ENCODE results near the gene CAMTA1.
A peak's percentile ranks its signal among the peaks of the same experiment; 100 is the strongest.

CAMTA1 gene

DNA sequence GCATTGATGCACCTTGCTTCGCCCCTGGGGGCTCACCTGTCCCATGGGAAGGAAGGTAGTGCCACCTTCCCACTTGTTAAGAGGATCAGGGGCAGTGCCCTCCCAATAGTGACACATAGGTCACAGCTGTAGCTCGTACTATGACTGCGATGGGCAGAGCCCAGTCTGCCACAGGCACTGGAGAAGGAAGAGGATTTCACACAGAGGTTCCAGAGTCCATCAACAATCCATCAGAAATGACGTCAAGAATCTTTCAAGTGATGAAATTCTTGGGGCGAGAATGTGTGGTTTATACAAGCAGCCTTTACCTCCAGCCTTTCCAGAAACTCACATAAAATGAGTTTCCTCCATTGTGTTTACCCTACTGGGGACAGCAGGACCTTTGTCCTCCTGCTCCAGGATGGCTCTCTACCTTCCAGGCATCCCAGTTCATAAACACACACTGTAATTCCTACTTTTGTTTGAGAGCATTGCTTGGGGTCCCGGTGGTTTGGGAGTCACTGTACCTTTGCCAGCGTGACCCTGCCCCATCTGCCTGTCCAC is 725.2 kb downstream of the CAMTA1 start:
- no peak for DNase-seq (ENCODE audit: low spot score)

DNA sequence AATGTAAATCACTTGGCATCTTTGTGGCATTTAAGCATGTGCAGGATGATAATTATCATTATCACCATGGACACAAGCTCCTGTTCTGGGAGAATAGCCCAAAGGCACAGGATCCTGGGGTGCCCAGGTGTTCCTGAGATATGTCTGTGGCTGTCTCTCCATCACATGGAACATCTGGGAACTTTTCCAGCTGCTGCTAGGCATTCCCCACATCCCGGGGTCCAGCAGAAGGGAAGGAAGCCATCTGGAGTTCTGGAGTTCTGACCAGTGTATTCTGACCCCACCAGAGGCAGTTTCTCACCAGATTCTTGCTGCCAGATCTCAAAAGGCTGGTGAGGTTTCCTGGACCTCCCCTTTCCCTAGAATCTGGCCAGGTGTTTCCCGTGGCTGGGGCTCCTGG is 726.1 kb downstream of the CAMTA1 start:
- DNase-seq (ENCODE audit: low spot score), result no peak

DNA sequence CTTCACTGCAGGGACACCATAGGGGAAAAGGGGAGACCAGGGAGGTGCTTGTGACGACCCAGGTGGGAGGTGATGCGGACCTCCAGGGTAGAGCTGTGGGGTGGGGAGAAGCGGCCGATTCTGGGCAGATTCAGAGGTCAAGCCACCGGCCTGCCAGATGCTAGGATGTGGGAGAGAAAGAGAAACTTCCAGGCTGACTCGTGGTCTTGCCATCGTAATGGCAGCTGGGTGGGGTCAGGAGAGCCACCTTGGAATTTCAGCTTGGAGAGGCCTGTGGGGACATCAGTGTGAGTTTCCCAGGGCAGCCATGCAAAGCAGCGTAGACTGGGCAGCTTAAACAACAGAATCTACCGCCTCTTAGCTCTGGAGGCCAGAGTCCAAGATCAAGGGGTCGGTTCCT is 727.8 kb downstream of the CAMTA1 start:
- no peak for DNase-seq (ENCODE audit: low spot score)

DNA sequence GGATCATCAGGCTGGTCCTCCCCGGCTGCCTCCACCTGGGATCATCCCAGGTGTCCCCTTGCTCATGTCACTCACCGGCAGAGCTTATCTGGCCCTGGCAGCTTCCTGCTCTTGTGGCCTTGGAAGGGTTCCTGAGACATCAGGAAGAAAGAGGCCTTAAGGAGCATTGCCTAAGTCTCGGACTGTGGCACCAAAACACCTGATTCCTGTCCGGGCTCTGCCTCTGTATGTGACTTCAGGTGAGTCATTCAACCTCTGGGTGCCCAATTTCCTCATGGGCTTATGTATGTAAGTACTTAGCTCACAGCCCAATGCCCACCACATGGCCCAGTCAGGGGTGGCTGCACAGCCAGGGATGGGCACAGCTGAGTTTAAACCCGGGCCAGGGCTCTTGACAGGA is 729.9 kb downstream of the CAMTA1 start:
- DNase-seq (ENCODE audit: low spot score), result no peak

DNA sequence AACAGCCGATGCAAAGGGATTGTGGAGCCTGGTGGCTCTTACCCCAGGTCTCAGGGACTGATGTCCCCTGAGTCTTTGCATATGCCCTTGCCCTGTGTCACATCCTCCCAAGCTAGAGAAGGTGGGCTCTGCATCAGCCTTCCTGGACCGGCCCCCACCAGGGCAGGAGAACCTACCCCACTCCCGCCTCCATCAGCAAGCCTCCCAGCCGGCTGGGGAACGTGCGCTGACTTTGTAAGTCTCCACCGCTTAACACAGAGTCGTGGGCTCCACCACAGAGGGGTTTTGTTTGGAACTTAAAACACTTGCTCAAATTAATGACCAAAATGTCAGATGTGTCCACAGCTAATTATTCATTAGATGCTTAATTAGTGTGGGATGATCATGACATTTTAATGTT is 730.6 kb downstream of the CAMTA1 start:
- no peak for DNase-seq (ENCODE audit: low spot score)

DNA sequence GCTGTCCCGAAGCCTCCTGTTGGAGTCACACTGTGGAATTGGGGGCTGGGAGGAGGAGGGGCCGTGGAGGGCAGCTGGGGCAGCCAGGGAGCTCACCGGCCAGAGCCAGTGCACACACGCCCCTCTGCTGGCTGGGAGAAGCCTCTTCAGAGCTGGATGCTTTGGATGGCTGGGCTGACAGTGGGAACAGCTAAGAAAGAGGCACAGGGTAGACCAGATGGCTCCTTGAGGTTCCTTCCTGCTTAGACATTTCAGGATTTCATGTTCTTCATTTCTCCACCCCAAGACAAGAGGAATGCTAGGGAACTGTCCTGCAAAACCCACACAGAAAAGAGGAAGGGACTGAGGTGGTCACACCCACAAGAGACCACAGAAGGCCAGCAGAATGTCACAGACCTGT is 731.1 kb downstream of the CAMTA1 start:
- peak; percentile 59 for DNase-seq (ENCODE audit: low spot score)

DNA sequence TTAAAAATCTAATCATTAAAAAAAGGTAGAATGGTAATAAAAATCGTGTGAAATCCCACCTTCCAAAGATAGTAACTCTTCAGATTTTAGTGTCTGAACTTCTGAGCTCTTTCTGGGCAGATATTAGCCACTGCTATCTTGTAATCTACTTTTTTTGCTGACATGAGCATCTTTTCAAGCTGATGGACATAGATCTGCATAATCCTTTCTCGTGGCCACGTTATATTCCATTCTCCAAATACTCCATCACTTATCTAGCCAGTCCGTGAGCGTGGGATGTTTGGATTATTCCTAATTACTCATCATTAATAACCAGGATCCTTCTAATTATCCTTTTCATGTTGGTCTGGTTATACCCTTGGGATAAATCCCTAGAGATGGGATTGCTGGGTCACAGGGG is 731.7 kb downstream of the CAMTA1 start:
- no peak for DNase-seq (ENCODE audit: low spot score)

DNA sequence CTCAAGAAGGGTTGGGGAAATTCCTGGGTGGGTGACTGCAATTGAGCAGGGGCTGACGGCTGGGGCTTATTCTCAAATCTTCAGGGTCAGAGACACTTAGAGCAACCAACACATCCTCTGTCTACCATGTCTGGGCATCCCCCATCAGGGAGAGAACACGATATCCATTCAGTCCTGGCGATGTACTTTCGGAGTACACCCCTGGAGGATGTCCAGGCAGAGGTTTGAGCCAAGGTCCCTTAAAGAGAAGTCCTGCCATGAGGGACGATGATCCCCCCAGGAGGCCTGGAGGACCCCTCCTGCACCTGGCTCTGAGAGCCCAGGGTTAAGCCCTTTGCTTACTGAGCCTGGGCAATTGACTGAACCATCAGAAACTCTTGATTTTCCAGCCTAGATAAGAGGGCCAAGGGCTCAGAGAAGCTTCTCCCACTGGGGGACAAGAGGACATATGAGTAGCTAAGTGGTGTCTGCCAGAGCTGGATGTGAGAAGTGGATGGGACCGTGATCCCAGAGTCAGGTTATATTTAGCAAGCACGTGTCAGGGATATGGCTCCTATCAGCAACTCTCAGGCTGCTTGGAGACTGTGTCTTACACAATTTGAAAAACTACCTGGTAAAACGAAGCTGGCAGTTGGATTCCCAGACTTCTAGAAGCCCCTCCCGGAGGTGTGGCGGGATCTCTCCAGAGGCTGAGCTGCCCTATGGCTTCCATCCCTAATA is 732.5 kb downstream of the CAMTA1 start:
- DNase-seq (ENCODE audit: low spot score), result no peak

DNA sequence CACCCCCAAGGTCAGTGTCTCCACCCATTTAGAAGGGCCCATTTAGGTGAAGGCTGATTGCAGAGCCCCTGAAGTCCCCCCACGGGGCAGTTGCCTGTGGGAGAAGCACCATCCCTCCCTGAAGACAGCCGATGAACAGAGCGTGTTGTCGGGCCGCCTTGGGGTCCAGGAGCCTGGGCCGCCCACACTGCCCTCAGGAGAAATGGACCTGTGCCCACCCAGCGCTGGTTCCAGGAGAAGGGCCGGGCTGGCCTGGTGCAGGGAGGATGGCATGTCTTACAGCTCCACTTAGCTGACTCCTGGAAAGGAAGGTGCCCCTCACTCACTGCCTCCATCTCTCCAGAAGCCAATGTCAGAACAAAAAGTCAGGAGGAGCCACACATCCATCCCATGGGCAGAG is 733.2 kb downstream of the CAMTA1 start:
- DNase-seq (ENCODE audit: low spot score), result no peak

DNA sequence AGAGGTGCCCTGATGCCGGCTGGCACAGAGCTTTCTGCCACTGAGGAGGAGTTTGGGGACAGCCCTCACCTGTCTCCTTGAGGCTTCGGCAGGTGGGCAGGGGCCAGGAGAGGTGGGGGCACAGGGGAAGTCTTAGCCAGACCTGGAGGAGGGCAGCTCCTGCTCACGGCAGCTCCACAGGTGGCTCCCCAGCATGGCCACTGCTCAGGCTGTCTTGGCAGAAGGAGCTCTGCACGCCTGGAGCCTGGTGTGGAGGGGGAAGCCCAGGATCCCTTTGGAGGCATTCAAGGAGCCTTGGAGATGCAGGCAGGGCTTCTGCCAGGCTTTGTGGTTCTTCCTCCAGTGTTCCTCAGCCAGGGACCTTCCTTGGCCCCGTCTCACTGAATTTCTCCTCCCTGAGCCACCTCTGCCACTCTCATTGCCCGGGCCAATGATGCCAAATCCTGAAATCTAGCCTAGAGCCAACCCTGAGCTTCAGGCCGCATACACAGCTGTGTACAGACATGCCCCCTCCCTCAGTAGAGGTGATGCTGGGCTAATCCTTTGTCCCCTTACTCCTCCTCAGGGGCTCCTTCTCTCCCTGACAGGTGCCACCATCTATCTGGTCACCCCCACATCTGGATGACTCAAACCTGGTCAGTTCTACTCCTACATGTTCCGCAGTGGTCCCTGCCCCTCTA is 734.1 kb downstream of the CAMTA1 start:
- no peak for DNase-seq (ENCODE audit: low spot score)

DNA sequence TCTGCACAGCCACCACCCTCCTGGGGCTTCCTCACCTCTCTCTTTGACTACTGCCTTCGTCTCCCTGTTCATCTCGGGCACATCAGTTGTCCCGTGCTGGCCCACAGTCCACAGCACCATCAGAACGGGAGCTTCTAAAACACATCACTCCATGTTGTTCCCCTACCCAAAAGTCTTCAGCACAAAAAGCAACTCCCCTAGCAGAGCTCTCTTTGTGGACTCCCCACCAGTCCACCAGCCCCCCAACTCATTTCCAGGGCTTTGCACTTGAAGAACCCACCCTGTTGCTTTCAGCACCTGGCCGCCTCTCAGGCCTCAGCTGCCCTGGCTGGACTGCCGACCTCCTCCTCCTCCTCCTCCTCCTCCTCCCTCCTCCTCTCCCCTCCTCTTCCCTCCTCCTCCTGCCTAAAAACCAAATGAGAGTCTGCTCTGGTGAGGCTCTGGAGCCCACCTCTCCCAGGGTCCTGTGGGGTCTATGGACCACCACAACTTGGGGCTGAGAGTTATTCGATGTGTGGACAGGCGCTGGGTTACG is 734.7 kb downstream of the CAMTA1 start:
- DNase-seq (ENCODE audit: low spot score), result no peak

DNA sequence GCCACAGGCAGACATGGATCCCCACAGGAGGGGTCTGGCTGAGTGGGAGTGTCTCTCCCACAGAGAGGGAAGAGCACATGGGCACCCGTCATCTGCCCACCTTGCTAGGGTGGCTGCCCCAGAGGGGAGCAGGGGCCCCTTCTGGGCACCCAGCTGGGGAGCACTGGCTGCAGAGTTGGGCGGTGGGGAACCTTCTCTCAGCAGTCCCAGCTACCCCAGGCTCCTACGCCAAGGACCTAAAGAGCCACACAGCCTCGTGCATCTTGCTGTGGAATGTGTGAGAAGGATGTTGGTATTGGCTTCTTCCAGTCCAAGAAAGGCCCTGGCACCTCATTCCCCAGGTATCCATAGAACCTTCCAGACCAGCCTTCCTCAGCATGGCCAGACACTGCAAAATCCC is 735.2 kb downstream of the CAMTA1 start:
- DNase-seq (ENCODE audit: low spot score), result no peak

DNA sequence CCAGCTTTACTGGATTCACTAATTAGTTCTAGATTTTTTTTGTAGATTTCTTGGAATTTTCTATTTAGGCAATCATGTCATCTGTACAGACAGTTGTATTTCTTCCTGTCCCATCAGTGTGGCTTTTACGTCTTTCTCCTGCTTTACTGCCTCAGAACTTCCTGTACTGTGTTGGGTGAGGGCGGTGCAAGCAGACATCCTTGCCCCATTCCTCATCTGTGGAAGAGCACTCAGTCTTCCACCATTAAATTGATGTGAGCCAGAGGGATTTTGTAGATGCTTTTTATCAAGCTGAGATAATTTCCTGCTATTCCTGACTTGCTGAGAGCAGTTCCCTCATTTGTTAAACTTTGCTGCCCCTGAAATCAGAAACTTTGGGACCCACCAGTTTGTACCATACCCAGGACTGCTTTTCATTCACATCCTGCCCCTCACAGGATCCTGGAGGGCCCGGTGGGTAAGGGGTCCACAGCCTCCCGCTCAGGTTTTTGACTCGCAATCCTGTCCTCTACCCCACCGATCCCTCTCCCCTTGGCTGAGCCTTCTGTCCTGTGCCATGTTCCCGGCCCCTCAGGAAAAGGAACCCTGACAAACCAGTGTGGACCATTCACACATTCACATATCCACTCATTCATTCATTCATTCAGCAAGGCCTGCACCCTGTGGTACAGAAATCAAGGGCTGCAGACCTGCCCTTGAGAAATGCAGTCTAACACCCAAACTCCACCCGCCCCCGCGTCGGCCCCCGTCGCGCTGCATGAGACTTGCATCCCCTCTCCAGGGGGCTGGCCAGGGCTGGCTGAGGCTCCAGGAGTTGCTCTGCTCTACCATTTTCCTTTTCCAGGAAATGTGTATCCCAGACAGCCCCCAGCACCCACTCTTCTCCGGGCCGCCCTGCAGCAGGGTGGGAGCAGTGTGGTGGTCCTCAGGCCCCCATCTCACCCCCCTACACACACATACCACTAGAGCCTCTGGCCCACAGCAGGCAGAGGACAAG is 739.4 kb downstream of the CAMTA1 start:
- DNase-seq (ENCODE audit: low spot score), result no peak

DNA sequence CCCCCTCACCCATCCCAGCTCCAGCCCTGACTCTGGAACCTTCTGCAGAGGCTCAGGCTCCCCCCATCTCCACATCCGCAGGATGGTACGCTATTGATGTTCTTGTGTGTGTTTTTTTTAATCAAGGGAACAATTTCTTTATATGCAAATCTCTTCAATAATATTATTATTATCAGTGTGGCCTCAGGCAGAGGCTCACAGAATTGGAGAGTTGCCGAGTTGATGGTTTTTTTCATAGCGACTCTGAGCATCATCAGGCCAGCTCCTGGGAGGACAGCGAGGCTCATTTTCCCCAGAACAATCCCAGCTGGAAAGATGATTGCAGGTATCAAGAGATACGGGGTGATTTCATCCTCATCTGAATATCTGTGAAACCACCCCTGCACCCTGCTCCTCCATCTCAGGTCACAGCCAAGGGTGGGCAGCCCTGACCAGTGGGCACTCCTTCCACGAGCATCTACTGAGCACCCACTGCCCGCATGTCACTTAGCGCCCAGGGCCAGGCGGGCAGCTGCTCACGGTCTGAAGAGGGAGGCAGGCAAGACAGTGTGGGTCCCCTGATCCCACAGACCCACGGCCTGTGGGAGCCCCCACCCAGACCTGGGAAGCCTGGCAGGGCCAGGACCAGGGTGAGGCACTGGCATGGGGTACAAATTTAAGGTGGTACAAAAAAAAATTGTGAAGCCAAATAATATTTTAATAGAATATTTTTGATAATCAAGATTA is 740.2 kb downstream of the CAMTA1 start:
- no peak for DNase-seq (ENCODE audit: low spot score)

DNA sequence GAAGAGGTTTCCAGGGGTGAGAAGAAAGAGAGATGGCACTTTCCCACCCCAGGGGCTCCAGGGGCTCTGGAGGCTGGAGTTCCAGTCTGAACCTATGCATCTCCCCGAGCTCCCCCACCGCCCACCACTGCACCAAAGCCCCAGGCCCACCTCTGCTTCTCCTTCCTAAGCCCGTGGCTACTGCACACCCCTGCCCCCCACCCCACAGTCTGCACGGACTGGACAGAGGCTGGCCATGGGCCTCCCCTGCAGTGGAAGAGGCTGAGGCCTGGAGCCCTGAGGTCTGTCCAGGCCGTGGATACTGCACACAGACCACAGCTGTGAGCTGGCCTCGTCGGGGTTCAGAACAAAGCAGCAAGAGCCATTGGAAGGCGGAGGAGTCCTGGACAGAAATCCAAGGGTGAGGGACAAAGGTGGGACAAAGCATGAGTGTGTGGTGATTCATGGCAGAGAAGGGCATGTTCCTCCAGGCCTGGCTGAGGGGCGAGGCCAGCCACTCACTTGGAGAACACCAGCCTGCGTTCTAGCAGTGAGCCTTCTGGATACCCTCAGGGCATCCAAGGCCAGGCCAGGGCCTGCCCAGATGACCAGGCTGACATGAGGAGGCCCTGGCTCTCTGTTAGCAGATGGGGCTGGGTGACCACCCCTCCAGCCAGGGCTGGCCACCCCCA is 741.1 kb downstream of the CAMTA1 start:
- DNase-seq (ENCODE audit: low spot score), result no peak

DNA sequence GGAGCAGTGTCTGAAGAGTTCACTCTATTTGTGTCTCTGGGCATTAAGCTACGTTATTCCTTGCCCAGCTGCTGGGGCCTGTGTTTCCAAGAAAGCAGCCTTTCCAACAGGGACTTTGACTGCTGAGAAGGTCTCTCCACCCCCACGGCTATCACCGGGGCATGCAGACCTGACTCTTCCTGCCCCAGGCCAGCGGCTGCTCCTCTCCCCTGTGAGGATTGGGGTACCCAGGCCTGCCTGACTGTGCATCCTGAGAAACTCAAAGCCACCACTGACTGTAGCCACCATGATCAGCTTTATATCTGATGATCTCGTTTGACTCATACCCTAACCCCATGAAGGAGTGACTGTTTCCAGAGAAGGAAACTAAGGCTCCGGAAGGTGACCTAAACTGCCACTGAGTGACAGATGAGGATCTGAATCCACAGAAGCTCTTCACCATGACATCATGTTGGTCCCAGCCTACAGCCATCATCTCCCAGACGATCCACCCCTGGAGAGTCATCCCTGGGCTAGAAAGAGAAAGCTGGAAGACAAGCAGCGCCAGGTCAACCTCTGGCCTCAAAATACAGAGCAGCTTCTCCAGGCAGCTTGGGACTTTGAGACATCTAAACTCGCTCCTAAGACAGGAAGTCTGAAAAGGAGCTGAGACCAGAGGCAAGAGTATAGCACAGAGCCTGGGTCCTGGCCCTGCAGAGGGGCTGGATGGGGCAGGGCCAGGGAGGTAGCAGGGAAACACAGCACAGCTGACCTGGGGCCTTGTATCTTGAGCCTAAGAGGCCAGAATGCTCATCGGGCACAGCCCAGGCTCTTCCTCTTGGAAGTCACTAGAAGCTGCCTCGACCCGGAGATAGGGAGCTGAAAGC is 741.8 kb downstream of the CAMTA1 start:
- no peak for DNase-seq (ENCODE audit: low spot score)

DNA sequence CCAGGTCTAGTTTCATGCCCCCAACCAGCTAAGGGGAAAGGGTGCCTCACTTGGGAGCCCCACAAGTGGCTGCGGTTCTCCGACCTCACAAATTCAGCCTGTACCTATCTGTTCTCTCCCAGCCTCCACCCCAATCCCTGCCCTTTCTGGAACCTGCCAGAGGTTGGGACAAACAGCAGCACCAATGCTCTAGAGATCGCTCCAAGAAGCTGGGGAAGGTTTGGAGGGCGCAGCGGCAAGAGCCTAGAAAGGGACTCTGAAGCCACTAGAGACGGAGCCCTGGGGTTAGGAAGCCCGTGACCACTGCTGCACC is 742.4 kb downstream of the CAMTA1 start:
- DNase-seq (ENCODE audit: low spot score), result no peak

DNA sequence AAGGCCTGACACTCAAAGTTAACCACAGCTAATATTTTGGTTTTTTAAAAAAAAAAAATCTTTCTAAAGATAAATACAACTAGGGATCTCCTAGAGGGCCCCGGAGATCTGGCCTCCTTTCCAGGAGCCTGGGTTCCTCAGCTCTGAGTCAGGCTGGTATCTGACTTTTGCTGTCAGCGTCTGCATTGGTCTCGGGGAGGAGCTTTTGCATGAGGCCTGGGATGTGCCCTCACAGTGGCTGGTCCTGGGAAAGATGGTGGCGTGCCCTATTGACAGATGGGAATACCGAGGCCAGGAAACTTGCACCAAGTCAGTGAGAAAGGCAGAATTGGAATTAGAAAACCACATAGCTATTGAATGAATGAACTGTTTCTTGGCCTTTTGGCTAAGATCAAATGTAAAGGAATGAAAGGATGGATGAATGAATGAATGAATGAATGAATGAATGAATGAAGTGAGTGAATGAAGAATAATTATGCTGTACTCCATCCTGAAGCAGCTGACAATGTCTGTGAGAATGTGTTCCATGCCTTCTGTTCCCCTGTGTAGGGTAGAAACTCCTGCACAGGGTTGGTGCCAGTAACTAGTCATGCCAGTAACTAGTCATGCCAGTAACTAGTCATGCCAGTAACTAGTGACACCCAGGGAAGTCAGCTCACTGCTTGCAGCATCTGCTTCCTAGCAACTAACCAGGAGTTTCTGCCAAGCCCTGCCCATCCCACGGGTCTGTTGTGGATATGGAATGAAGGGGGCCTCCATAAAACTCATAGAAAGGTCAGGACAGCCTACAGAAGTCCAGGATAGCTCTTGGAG is 743.3 kb downstream of the CAMTA1 start:
- no peak for DNase-seq (ENCODE audit: low spot score)

DNA sequence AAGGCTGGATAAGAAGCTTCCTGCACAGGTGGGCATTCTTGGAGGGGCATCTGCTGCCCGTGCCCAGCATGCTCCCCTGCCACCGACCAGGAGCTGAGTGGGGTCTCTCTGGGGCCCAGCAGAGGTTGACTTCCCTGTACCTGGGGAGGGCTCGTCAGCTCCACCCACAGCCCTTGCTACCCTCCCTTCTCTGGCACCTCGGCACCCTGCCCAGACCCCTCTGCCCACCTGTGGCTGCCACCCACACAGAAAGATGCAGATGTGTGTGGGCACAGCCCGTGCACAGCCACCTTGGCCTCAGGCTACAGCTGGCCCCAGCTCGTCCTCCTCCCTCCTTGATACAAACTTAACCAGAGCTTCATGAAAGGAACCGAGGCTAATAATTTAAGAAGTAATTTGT is 744.7 kb downstream of the CAMTA1 start:
- no peak for DNase-seq (ENCODE audit: low spot score)

Data from cerebellar cortex (tissue), 1 donor.